CD4-positive, alpha-beta T cell treated with Interleukin-10 for 1 hour (primary cell): ENCODE results near the gene CLTA.

Source experiments
- DNase-seq: peaks from one replicate; pipeline ENCODE4 v3.0.0-alpha.2; 2020

The CLTA gene

GRCh38 chr9:36248061-36248460 is 57.3 kb downstream of the CLTA start:
- peak; percentile 57 for DNase-seq

GRCh38 chr9:36249189-36249588 is 58.5 kb downstream of the CLTA start:
- no peak for DNase-seq

GRCh38 chr9:36250079-36250478 is 59.4 kb downstream of the CLTA start:
- no peak for DNase-seq

GRCh38 chr9:36251428-36251827 is 60.7 kb downstream of the CLTA start:
- no peak for DNase-seq

GRCh38 chr9:36258208-36258995 is 67.7 kb downstream of the CLTA start, which contains the start of gene GNE:
GNE (minus strand) TSS chr9:36258448; CDS start chr9:36249355, 9,093 bp downstream.
- DNase-seq: peak; percentile 97

GRCh38 chr9:36258996-36259533 is 68.3 kb downstream of the CLTA start:
- no peak for DNase-seq
